ENCODE data around the gene INCENP.
"Not testable (repeated sequence)": the region's sequence is repeated elsewhere in the genome, so short reads cannot be mapped to it uniquely, and the experiment has no call there.

INCENP gene

DNA sequence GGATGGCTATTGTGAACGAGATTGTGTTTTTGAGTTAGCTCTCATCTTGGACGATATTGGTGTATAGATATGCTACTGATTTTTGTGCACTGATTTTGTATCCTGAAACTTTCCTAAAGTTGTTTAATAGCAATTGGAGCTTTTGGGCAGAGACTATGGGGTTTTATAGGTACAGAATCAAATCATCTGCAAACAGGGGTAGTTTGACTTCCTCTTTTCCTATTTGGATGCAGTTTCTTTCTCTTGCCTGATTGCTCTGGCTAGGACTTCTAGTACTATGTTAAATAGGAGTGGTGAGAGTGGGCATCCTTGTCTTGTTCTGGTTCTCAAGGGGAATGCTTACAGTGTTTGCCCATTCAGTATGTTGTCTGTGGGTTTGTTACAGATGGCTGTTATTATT, 57.3 kb downstream of the INCENP start:
- no peak for DNase-seq

DNA sequence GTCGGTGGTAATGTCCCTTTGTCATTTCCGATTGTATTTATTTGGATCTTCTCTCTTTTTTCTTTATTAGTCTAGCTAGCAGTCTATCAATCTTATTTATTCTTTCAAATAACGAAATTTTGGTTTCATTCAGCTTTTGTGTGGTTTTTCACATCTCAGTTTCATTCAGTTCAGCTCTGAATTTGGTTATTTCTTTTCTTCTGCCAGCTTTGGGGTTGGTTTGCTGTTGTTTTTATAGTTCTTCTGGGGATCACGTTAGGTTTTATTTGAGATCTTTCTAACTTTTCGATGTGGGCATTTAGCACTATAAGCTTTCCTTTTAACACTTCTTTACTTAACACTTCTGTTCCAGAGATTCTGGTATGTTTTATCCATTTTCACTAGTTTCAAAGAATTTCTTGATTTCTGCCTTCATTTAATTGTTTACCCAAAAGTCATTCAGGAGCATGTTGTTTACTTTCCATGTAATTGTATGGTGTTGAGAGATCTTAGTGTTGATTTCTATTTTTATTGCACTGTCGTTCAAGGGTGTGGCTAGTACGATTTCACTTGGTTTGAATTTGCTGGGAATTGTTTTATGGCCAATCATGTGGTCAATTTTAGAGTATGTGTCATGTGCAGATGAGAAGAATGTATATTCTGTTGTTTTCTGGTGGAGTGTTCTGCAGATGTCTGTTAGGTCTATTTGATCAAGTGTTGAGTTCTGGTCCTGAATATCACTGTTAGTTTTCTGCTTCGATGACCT, 58.5 kb downstream of the INCENP start:
- DNase-seq, result no peak

DNA sequence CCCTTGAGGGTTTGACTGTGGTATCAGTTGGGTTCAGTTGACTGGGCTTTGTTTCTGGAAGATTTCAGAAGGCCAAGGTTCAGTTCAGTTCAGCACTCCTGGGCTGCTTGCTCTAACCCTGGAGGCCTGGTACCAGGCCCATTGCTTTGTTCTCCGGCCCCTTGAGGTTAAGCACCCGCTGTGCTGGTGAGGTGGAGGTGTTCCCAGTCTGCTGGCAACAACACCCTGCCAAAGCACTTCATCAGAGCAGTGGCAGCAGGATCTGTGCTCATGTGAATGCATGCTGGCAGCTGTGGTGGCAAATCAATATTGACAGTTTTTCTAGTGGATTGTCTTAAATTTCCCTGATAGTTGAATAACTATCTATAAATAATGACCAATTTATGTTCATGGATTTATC, 62.4 kb downstream of the INCENP start:
- peak; percentile 82 for DNase-seq

DNA sequence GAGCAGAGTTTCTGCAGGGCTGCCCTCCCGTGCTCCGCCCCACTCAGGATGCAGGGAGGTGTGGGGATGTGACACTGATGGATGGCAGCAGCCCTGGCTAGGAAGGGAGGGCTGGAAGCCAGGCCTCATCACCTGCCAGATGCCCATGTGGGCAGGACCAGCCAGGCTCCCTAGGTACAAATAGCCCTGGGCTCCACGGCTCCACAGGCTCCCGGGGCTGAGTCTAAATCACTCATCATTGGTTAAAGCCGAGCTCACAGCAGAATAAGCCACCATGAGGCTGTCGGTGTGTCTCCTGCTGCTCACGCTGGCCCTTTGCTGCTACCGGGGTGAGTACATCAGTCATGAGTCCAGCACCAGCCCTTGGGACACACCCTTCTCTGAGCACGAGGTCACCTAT, 66.2 kb downstream of the INCENP start, which contains the start of gene SCGB1D1:
SCGB1D1 (plus strand) TSS at position 206 of the 400 bp plus-strand sequence; CDS start at position 275, 69 bp downstream.
- no peak for DNase-seq

DNA sequence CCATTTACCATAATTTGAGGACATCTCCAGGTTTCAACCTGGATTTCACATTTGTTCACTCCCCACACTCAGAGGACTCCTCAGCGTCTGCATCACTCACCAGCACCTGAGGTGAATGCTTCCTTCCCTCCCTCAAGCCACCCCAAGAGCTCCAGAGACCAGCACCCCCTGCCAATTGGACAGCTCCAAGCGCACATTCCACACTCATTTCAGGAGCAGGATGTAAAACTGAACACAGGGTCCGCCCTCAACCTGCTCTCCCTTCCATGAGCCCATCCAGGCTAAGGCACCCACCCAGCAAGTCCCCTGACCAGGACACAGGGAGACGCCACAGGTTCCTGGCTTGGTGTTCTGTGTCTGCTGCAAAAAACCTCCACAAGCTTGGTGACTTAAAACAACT, 70.1 kb downstream of the INCENP start:
- no peak for DNase-seq

DNA sequence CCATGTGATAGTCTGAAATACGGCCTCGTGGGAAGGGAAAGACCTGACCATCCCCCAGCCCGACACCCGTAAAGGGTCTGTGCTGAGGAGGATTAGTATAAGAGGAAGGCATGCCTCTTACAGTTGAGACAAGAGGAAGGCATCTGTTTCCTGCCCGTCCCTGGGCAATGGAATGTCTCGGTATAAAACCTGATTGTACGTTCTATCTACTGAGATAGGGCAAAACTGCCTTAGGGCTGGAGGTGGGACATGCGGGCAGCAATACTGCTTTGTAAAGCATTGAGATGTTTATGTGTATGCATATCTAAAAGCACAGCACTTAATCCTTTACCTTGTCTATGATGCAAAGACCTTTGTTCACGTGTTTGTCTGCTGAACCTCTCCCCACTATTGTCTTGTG, 71.2 kb downstream of the INCENP start:
- not testable (repeated sequence) for DNase-seq

DNA sequence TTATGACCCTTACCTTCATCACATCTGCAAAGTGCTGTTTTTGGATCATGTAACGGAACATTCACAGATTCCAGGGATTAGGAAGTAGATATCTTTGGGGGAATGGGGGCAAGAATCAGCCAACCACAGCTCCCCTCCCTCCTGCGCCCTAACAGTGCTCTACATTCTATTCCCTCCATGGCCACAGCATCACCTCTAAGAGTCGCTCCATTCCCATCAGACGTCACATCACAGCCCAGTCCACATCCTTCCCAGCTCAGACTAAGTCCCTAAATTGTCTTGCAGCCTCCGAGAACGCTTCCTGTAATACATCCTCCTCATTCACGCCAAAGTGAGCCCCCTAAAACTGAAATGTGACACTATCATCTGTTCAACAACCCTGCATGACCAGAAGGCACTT, 72.1 kb downstream of the INCENP start:
- no peak for DNase-seq

DNA sequence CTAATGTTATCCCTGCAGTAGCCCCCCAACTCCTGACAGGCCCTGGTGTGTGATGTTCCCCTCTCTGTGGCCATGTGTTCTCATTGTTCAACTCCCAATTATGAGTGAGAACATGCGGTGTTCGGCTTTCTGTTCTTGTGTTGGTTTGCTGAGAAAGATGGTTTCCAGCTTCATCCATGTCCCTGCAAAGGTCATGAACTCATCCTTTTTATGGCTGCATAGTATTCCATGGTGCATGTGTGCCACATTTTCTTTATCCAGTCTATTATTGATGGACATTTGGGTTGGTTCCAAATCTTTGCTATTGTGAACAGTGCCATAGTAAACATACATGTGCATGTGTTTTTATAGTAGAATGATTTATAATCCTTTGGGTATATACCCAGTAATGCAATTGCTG, 73.6 kb downstream of the INCENP start:
- not testable (repeated sequence) for DNase-seq

DNA sequence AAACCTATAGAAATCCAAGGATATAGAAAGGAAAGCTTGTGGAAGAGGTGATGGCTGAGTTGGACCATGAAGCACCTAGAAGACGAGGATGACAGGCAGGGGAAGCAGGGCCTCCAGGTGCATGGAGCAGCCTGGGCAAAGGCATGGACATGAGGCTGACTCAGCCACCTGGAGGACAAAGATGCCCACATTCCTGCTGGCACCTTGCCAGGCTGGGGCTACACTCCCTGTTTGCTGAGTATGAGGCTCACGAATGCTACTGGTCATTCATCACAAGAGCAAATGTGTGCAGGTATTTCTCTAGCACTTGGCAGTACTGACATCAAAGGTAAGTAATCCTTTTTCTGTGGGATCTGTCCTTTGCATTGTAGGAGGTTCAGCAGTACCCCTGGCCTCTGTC, 77.6 kb downstream of the INCENP start:
- DNase-seq, result no peak
